GM18507 (cell line): ENCODE data around the gene FBLN2.

ENCODE experiments used
- DNase-seq: peaks from one replicate; pipeline ENCODE4 v3.0.0; 2011; ENCODE audit warnings: low read depth; ENCODE audit not compliant: insufficient read length; ENCODE audit errors: extremely low spot score
- FAIRE-seq: peaks from 2 replicates; lab custom pipeline; 2011; peaks lifted over from hg19 to GRCh38; lab: Jason Lieb, UNC

FBLN2 gene

DNA sequence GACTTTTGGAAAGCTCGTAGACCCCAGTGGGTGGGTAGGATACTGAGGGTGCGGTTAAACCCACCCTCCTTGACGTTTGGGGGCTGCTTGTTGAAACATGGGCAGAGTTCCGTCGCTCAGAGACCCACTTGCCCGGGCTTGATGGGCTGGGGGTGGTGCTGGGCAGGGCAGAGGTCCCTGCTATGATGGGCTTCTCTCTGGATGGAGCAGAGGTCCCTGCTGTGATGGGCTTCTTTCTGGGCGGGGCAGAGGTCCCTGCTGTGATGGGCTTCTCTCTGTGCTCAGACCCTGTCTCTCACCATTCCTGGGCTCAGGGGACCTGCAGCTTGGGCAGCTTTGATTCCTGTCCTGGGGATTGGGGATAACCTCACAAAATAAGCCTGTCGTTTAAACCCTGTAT, 45.2 kb downstream of the FBLN2 start:
- no peak for DNase-seq
- no peak for FAIRE-seq

DNA sequence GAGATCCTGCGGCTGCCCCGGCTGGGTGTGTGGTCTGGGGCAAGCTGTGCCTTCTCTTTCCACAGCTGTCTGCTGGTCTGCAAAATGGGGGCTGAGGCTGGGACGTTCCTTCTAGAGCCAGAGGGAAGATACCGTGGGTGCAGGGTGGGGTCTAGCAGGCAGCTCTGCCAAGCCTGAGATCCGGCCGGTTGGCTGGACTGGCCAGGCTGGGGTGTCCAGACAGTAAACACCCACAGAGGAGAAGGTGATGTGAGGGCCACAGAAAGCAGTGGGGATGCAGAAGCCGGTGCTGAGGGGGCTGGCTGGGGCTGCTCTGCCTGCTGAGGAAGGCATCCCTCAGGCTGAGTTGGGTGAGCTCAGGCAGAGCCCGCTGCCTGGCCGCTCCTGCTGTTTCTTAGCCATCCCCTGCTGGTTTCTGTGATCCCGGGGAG, 46.1 kb downstream of the FBLN2 start:
- no peak for FAIRE-seq
- DNase-seq: no peak

DNA sequence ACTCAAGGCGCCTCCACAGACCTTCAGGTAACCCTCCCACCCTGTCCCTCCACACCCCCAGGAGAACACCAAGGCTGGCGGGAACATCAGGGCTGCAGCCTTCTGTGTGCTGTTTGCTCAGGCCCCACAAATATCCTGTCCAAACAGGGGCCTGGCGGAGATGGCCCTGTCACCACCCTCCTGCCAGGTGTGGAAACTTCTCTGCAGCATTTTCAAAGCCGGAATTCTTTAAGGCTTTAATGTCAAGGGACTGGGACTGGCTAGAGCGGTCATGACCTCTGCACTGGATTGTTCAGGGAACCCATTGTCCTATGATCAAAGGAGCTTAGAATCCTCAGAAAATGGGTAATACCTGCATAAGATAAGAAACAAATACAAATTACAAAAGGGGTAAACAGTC, 46.6 kb downstream of the FBLN2 start:
- no peak for DNase-seq

DNA sequence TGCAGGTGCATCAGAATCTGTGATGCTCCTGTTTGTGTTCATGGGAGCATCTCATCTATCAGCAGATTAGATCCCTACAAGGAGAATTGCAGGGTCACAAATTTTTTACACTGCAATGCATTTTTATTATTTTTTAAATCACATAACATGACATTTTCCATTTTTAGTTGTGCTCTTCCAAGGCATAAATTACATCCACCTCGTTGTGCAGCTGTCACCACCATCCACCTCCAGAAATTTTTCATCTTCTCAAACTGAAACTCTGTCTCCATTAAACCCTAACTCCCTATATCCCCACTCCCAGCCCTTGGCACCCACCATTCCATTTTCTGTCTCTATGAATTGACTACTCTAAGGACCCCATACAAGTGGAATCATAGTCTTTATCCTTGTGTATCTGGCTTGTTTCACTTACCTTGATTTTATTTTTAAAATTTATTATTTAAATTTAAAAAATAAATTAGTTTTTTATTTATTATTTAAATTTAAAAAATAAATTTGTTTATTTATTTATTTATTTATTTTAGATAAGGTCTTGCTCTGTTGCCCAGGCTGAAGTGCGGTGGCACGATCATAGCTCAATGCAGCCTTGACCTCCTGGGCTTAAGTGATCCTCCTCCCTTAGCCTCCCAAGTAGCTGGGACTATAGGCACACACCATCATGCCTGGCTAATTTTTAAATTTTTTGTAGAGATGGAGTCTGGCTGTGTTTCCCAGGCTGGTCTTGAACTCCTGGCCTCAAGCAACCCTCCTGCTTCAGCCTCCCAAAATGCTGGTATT, 47.7 kb downstream of the FBLN2 start:
- no peak for FAIRE-seq
- no peak for DNase-seq

More for the DNA sequence above, 46.6 kb downstream of the FBLN2 start:
- FAIRE-seq: no peak

DNA sequence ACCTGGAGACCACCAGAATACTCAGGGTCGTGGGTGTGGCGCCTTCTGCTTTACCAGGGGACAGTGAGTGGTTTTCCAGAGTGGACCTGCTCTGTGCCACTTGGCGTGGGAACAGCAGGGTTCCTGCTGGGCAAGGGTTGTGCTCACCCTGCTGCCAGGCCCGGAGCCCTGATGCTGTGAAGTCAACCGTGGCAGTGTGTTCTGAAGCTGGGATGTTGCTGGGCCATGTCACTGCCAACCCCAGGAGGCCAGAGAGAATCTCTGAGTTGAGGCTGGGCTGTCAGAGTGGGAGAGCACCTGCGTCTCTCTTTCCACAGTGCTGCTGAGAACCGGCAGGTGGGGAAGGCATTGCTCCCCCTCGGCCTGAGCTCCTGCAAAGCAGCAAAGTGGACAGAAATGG, 48.7 kb downstream of the FBLN2 start:
- FAIRE-seq: no peak
- DNase-seq: no peak

DNA sequence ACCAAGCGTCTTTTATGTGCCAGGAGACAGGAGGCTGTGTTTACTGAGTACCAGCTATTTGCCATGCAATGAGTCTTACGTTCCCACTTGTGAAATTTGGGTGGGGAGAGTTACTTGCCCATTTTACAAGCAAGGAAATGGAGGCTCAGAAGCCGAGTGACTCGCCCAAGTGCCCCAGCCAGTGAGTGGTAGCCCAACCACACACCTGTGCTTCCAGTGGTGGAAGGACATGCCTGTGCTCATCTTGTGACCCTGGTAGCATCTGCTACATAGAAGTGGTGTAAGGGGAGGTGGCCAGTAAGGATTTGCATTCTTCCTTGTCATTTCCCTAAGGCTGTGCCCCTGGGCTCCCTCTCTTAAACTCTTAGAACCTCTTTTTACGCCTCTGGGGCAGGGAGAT, 49.3 kb downstream of the FBLN2 start:
- FAIRE-seq (no peak), DNase-seq (no peak)

DNA sequence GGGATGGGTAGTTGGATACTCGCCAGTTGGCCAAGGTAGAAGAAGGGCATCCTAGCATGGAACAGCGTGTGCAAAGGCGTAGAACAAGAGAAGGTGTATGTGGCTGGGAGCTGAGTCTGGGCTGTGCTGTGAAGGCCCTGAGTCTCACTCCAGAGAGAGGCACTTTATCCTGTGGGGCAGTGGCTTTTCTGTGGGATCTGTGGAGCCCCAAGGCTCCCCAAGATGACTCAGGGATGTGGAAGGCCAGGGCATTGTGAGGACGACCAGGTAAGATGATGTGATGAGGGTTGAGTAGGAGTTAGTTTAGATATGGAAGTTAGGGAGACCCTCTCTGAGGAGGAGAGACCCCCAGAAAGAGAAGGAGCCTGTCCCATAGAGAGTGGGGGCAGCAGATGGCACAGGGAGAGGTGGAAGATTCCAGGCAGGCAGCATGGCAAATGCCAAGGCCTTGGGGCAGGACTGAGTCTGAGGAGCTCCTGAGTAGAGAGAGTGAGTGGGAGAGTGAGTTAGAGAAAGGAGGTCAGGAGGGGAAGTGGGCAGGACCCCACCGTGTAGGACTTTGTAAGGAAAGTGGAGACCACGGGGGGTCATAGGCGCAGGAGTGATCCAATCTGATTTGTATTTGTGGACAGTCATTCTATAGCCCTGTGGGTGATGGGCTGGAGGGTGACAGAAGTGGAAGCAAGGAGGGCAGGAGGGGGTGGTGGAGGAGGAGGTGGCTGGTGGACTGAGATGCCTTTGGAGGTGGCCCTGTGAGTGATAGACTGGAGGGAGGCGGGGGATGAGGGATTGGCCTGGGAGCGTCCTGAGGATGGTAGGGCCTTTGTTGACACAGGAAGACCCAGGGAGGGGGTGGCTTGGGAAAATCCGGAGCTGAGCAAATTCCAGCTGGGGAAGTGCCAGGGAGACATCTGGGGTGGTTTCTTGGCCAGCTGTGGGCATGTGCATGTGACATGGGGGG, 50.3 kb downstream of the FBLN2 start:
- no peak for FAIRE-seq
- DNase-seq: no peak

DNA sequence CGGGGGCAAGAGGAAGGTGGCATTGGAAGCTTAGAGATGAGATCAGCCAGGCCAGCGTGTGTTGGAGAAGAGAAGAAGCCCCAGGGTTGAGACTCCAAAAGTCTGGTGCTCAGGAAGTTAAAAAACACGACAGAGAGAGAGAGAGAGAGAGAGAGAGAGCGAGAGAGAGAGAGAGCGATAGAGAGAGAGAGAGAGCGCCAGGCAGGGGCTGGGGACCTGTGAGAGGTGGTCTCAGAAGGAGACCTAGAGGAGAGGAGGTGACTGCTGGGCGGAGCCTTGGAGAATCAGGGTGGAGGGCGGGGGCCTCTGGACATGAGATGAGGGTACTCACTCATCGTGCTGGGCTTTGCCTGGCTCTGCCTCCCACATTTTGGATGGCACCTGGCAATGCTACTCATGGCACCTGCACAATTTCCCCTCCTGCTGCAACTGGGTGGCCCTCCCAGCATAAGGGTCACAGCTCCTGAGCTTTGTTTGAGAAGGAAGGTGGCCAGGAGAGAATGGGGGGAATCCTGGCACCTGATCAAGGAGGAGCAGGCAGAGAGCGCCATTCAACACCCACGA, 51.0 kb downstream of the FBLN2 start:
- DNase-seq (no peak), FAIRE-seq (no peak)

DNA sequence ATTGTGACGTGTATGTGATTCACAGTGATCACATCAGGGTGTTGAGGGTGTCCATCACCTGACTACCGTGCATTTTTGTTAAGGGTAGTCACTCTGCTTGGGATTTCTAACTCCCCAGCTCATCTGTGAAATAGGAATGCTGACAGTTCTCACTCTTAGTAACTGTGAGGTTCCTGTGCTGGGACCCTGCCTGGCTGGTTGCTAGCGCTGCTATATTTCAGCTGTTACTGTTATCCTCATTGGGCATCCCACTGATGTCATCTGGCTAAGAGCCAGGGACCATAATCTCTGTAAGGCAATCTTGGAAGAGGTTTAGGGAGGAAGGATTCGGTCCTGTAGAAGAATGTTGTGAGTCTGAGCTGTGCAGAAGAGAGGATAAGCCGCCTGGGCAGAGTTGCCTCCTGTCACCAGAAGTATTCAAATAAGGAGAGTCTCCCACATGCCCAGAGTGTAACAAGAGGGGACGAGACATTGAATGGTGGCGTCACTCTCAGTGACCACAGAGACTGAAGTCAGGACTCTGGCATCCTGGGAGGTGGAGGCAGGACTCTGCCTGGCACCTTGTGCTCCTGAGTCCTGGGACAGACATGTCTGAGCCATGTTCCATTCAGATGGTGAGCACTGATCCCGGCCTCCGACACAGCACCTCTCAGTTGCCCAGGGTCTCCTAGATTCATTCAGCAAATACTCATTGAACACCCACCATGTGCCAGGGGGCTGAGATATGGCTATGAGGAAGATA, 52.2 kb downstream of the FBLN2 start:
- FAIRE-seq (no peak), DNase-seq (no peak)

DNA sequence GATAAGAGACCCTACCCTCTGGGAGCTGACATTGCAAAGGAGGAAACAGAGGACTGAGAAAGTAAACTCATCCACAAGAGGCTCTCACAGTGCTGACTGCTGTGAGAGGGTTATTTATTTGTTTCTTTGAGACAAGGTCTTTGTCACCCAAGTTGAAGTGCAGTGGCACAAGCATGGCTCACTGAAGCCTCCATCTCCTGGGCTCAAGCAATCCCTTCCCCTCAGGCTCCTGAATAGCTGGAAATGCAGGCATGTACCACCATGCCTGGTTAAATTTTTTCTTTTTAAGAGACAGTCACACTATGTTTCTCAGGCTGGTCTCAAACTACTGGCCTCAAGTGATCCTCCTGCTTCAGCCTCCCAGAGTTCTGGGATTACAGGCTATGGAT, 52.8 kb downstream of the FBLN2 start:
- DNase-seq: no peak
- no peak for FAIRE-seq

DNA sequence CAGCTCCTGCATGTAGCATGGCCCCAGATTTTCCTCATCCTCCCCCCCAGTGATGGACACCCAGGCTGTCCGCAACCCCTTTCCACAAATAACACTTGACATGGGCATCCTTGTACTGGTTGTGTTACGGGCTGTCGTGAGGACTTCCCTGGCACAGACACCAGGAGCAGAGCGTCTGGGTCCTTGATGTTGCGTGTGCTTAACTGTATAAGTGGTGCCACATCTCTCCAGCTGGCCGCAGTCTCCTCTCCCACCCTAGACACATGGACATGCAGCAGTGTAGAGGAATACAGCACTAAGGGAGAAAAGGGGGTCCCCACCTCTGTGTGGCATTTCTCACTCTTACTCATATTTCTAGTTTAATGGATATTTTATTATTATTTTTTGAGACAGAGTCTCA, 56.6 kb downstream of the FBLN2 start:
- DNase-seq (no peak), FAIRE-seq (no peak)

DNA sequence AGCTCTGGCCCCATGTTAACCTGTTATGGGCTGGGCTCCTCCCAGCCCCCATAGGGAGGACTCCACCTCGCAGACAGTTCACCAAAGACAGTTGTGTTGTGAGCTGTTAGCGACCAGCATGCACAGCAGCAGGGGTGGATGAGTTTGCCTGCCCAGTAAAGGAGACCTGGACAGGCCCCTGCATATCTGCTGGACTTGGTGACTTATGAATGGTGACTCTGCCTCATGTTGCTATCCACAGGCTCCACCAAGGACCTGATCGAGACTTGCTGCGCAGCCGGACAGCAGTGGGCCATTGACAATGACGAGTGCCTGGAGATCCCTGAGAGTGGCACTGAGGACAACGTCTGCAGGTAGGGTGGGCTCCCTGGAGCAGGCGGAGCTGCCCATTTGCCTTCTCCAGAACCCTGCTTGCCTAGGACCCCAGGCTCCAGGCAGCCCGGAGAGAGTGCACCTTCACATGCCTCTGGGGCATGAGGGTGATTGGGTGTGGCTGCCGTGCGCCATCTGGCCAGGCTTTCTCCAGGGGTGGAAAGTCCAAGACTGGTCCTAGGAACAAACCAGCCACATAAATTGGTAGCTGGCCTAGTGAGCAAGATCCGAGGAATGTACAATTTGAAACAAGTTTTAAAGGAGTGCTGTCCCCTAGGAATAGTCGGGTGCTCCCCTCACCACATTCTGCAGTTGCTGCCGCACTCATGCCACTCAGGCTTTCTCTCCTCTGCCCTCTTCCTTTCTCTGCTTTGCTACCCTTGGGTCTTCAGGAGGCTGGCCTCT, 59.1 kb downstream of the FBLN2 start:
- DNase-seq (no peak), FAIRE-seq (no peak)

DNA sequence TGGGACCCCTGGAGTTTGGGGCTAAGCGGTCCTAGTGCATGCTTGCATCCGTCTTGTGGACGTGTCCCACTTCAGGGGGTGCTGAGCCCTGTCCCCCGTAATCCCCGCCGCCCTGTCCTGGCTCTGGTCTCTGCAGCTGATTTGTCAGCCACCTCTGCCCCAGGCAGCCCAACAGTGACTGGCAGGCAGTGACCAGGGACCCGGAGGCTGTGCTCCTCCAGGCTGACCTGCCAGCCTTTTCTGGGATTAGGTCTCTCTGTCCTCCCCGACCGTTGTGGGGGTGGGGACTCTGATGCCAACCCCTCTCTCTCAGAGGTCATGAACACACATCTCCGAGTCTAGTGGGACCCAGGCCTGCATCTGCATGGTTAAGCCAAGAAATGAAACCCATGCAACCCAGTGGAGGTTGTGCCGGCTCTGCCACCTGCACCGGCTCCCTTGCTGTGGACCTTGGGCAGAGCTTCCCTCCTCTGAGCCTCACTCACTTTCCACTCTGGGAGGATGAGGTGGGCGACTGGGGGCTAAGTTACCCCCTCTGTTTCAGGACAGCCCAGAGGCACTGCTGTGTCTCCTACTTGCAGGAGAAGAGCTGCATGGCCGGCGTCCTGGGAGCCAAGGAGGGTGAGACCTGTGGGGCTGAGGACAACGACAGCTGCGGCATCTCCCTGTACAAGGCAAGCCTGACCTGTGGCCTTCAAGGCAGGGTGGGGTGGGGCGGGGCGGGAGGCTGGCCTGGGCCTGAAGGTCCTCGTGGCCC, 60.2 kb downstream of the FBLN2 start:
- DNase-seq (no peak), FAIRE-seq (no peak)

DNA sequence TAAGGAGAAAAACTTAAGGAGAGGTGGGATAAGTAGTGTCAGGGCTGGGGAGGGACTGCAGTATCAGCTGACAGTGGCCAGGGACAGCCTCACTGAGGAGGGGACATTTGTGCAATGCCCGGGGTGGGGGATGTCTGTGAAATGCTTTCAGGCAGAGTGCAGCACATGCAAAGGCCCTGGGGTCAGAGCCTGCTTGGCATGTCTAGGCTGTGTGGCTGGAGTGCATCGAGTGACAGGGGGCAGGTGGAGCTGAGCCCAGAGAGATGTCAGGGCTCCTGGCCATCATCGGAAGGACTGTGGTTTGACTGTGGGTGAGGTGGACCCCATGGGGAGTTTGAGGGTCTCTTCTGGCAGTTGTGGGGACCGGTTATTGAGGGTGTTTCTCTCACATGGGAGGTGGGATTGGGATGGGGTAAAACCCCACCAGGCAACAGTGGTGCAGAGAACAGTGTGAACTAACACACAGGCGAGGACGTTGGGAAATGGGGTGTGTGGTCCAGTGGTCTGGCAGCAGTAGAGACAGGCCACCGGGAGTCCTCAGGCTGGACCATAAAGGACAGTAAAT, 61.2 kb downstream of the FBLN2 start:
- no peak for FAIRE-seq

DNA sequence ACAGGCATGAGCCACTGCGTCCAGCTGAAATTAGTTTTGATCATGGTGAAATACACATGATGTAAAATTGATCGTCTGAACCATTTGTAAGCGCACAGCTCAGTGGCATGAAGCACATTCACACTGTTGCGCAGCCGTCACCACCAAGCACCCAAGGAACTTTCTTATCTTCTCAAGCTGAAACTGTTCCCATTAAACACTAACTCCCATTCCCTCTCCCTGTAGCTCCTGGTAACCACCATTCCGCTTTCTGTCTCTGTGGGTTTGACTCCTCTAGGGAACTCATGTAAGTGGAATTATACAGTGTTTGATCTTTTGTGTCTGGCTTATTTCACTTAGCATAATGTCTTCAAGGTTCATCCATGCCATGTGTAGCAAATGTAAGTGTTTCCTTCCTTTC, 62.3 kb downstream of the FBLN2 start:
- DNase-seq: no peak
- FAIRE-seq: no peak

More for the DNA sequence above, 61.2 kb downstream of the FBLN2 start:
- no peak for DNase-seq

DNA sequence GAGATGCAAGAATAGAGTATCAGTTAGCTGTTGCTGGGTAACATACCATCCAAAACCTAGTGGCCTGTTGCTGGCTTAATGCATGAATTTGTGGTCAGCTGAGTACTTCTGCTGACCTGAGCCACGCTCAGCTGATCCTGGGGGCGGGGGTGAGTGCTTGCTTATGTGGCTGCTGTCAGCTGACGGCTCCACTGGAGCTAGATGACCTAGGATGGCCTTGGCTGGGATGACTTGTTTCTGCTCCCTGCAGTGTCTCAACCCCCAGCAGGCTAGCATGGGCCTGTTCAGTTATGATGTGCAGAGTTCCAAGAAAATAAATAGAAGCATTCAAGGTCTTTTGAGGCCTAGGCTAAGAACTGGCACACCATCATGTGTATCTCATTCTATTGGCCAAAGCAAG, 63.9 kb downstream of the FBLN2 start:
- FAIRE-seq (no peak), DNase-seq (no peak)

DNA sequence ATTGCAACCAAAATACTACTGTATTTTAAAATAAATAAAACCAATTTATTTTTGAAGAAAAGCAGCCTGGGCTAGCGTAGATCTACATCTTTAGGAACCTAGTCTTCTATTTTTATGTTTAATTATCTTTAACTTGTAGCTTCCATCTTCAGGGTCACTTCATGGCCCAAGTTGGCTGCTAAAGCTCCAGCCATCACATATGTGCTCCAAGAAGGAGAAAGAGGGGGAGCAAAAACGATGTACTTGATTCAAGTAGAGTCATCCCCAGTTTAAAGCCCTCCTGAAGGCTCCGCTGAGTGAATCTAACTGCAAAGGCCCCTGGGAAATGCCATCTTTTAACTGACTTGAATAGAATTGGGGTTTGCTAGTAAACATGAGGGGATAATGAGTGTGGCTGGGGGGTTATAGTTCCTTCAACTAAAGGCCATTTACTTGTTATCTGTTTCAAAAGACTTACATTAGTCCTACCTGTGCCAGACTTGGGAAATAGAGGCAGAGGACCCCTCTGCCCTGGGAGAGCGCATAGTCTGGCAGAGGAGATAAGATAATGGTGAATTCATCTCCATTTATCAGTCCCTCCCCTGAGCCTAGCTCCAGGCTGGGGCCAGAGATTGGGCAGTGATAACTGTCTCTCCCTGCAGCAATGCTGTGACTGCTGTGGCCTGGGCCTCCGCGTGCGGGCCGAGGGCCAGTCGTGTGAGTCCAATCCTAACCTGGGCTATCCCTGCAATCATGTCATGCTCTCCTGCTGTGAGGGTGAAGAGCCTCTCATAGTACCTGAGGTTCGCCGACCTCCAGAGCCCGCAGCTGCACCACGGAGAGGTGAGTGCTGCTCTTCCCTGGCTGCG, 64.6 kb downstream of the FBLN2 start:
- DNase-seq: no peak
- FAIRE-seq: no peak
